ENCODE results near the gene SLC22A5.
"Not testable (repeated sequence)": the region's sequence is repeated elsewhere in the genome, so short reads cannot be mapped to it uniquely, and the experiment has no call there.

Gene SLC22A5

DNA sequence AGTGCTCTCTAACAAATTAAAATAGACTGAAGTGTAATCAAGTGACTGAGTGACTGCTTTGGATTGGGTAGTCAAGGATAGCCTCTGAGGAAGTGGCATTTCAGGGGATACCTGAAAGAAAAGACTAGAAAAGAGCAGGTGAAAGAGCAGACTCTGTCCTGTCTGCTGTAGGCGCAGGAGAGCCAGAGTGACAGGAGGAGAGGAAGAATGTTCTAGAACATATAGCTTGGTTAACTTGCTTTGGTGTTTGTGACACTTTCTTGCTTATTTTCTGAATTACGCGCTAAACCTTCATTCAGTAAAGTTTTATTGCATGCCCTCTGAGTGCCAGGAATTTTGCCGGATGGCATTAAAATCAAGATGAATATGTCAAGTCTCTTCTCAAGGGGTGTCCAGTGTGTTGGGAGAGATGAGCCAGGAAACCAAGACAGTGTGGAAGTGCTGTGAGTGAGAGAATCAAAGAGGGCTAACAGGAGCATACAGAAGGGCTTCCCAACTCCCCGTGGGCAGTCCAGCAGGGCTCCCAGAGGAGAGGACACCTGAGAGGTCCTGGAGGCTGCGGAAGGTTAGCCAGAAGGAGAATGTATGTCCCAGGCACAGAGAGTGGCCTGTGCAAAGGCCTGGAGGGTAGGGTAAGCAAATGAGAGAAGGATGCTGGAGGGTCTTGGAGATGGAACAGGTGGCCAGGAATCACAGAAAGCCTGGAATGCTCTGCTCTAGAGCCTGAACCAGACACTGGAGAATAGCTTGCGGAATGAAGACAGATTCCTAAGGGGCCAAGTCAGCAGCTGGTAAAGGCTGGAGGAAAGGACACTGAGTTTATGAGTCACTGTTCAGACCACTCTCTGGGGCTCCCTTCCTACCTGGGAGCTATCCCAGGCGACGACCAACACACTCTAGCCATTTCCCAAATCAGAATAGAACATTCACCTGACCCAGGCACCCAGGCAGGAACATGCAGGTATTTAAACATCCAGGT is 59.3 kb downstream of the SLC22A5 start:
- no peak for DNase-seq (ENCODE audit: low spot score)

DNA sequence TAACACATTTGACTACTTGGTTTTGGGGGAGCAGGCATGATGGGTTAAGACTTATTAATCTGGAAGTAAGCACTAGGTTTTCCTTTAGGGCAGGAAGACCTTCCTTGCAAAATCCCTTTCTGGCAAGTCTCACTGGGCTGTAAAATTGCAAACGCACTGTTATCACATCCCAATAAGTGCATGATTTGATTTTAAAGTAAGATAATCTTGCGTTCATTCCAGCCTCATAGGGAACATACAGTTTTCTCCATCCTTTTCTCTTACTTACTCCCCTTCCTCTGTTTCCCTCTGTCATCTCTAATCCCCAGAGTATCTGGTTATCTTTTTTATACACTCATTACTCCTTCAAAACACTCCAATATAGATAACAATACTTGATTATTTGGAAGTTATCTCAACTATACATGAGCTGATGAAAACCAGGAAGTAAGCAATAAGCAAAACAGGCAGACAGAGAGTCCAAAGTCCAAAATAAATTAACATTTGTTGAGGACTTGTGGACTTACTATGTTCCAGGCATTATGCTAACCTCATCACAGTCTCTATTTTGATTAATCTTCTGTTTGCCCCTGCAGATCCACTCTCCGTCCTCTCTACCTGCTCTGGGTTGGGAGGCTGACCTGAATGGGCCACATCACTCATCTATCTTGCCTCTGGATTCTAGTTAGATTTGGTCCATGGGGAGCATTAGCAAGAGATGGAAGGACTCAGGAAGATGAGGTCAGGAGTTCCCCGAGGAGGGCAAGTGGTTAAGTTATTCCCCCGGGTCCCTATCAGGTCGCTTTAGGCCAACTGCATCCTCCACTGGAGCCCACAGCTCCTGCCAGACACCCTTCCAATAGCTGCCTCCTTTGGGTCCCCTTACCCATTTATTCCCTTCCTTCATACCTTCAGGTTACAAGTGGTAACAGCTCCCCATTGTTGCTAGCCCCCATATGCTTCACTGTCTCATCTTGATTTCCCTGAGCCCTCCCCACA is 60.2 kb downstream of the SLC22A5 start:
- DNase-seq (ENCODE audit: low spot score), result no peak

DNA sequence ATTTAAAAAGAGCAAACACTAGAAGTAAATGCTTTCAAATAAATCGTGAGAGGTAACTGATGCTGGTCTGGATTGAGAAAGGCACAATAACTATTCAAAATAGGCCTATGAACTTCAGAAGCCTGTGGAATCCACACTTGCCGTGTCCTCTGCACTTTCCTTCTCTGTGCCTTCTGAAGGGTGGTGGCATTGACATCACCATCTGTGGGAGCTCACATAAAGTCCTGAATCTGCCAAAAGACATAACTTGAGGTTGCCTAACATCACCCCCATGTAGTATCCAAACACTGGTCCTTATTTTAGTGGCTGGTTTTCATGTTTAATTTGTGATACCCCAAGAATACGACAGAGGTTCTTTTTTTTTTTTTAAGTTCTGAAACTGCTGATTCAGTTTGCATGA is 61.2 kb downstream of the SLC22A5 start:
- no peak for DNase-seq (ENCODE audit: low spot score)

DNA sequence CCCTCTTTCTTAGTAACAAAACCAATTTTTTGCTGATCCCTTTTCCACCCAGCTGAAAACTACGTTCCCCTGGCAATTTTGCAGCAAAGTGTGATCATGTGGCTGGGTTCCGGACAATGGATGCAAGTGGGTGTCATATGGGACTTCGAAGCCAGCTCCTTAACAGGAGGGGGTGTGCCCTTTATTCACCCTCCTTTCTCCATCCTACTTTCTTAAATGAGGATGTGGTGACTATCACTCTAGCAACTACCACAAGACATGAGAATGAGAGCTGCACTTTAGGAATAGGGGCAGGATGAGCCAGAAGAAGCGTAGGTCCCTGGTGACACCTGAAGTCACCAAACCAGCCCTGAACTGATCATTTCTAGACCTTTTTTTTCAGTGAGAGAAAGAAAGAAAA is 62.1 kb downstream of the SLC22A5 start:
- DNase-seq (ENCODE audit: low spot score), result no peak

DNA sequence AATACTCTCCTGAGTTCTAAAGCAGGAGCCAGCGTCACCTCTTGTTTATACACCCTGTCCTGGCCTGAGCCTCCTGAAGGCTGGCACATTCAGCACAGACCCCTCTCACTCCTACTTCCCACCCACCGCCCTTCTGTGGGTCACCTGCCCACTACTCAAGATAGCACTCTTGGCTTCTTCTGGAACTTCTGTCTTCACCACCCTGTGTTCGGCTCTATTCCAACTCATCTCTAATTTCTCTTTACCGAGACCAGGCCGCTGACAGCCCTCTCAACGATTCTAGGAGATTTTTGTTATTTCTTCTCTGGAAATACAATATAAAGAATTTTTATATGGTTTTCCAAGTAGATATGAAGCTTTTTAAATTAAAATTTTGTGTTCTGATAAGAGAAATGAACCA is 63.6 kb downstream of the SLC22A5 start:
- no peak for DNase-seq (ENCODE audit: low spot score)

DNA sequence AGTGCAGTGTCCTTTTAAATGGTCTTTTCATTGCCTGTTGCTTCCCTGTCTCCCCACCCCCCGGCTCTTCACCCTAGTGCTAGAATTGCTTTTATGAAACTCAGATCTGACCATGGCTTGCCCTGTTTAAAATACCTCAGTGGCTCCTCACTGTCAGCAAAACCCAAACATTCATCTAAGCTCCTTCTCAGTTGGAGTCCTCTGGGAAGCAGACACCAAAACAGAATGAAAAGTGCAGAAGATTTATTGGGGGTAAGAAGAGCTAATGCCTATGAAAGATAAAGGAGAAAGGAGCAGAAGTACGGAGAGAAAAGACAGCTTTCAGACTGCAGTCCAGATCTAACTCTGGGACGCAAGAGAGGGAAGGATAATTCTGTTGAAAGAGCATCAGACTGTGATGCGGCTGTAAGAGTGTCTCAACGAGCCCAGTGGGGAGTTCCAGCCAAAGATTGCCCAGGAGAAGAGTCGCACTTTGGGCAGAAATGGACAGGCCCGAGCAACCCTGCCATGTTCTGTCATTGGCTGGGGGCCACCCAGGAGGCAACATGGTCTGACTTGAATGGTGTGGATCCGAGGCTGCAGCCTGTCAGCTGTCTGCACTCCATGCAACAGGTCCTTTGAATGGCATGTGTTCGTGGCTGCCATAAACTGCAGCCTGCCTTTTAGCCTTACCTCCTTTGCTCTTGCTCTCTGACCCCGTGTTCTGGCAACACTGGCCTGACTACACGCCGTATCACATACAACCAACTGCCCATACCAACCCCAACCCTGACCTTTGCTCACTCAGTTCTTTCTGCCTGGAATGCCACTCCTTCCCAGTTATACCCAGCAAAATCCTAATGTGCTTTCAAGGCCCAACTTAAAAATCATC is 65.1 kb downstream of the SLC22A5 start:
- no peak for DNase-seq (ENCODE audit: low spot score)

DNA sequence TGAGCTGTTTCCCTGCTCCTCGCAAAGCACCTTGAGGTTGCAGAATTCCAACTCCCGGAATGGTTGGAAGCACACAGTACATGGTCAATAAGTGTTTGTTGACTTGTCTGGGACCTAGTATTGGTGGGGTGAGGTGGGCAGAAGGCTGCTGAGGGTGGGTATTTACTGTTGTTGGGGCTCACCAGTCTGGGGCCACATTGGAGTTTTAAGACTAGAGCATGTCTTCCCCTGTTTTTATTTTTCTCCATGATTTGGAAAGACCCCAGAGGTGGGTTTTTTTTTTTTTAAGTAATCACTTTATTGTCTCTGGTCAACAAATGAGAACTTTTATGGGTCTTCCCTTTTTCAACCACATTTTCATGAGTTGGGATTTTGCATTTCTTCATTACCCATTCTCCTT is 65.9 kb downstream of the SLC22A5 start:
- DNase-seq (ENCODE audit: low spot score), result no peak

DNA sequence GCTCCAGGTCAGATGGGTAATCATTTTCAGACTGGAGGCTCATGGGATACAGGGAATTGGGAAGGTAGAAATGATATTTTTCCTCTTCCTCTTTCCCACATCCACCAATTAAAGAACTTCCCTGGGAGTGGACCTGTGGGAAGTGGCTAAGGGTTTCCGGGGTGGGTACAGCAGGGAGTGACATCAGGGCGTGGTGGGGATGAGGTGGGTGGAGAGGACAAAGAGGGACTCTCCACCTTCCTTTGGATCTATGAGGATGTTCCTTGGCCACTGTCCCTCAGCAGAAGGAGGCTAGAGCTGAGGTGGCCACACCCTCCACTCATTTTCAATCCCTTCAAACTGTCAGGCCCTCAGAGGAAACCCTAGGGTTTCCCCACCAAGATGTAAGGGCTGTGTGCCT is 66.4 kb downstream of the SLC22A5 start:
- no peak for DNase-seq (ENCODE audit: low spot score)

DNA sequence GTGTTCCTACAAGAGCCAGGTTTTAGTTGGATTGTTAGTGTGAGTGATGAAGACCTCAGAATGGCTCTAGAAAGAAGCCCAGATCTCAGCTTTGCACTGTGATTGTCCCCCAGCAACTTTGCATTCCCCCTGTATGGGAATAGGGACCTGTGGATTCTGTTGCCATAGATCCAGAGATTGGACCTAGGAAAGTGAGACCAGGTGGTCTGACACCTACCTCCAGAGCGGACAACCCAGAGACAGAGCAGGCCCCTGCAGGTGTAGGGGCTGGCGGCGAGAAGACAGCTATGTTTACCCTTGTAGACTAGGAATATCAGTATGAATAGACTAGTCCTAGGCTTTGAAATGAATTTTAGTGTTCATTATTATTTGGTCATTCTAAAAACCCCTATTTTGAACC is 67.4 kb downstream of the SLC22A5 start:
- DNase-seq (ENCODE audit: low spot score), result no peak

DNA sequence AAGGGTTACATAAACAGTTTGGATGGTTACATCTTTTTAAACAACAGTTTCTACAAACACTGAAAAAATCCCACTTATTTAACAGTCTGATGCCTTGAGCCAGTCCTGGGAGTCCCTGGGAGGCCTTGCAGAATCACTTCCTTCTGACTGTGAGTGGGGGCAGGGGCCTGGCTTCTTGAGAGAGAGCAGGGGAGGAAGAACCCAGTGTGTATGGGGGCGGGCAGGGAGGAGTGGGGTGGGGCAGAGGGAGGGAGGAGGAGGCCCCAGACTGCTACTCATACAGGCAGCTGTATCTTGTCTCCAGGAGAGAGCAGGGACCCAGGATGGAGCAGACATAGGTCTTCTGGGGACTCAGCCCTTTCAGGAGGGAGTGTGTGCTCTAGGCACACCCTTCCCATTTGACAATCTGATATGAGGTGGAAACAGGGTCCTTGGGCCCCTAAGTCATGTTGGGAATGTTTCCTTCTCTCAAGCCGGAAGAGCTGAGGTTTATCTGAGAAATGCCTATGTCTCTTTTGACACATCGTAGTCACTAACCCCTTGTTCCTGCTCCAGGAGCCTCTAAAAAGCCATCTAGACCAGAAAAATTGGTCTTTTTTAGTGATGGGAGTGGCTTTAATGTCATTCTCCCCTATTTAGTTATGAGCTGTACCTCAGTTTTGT is 68.2 kb downstream of the SLC22A5 start:
- DNase-seq (ENCODE audit: low spot score), result no peak

DNA sequence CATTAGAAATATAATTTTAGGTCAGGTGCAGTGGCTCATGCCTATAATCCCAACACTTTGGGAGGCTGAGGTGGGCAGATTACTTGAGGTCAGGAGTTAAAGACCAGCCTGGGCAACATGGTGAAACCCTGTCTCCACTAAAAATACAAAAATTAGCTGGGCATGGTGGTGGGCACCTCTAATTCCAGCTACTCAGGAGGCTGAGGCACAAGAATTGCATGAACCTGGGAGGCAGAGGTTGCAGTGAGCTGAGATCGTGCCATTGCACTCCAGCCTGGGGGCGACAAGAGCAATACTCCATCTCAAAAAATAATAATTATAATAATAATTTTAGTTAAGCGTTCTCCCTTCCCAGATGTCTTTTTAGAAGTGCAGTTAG is 68.7 kb downstream of the SLC22A5 start:
- not testable (repeated sequence) for DNase-seq (ENCODE audit: low spot score)

DNA sequence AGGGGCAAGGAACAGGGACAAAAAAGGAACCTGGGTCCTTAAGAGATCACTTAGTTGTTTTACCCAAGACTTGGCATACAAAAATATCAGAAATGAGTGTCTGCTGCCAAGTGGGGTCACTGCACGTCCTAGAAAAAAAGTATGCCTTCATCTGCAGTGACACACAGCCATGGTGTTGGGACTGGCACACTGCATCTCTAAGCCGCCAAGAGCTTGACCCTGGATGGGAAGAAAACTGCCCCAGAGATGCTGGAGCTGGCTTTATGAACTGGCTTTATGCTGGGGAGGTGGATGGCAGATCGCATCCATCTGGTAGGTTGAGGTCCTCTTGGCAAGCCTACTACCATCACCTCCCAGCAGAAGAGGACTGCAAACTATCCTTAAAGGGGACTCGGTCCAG is 69.4 kb downstream of the SLC22A5 start:
- DNase-seq (ENCODE audit: low spot score), result no peak

DNA sequence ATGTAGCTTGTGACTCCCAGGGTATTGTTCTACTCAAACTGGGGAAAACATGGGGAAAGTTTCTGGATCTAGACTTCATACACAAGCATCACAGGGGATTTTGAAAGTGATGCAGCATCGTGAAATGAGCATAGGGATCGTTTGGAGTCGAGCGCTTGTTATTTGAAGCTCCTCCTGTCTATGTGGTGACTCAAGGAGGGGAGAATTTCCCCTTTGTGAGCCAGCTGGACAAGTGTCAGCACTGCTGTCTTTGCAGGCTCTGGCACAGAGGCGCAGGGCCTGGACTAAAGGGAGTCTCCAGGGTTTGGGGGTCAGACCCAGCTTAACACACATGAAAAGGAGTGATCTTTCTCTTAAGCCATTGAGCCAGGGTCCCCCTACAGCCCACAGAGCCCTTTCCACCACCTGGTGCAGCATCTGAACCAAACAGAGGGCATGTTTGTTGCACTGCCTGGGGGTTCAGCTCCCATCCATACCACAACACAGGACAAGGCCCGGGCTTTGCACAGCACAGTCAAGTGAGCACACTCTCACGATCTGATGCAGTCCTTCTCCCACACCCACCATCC is 70.1 kb downstream of the SLC22A5 start:
- DNase-seq (ENCODE audit: low spot score), result no peak

DNA sequence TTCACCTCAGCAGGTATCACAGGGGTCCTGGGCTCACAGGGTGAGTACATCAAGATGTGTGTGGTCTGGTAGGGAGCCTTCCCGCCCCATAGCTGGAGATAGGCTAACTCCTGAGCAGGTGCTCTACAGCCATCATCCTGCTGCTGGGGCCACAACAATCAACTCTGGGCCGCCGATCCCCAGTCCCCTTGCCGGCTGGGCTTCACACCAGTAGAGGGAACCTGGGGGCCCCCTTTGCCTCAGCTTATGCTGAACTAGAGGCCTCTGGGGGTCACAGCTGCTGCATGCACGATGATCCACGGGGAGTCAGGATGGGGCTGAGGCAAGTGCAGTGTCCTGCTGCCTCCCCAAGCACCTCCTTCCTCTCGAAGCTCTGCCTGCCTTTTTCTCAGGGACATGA is 74.6 kb downstream of the SLC22A5 start:
- DNase-seq (ENCODE audit: low spot score), result no peak
